Vagina (tissue), 2 donors: Measurements from ENCODE around the gene FSTL4.

Experiments
- POLR2A ChIP-seq, 2 donors: fragments of 450-650 bp; IDR thresholded peaks; one replicate each; pipeline ENCODE4 v1.6.1; 2017; ENCODE audit warnings: antibody characterized with exemption in 2 of 2, mild to moderate bottlenecking in 2 of 2, moderate library complexity in 2 of 2
- TF ChIP-seq, protein P1 (sequence below), 3 experiments: fragments of 450-650 bp in 2 of 3; fragments of 200-600 bp in 1 of 3; sonication (generic) in 1 of 3; IDR thresholded peaks; one replicate each; pipeline ENCODE4 v1.5.1; 2017 to 2019; ENCODE audit warnings: antibody characterized with exemption in 3 of 3, mild to moderate bottlenecking in 2 of 3, moderate library complexity in 2 of 3

DNA sequence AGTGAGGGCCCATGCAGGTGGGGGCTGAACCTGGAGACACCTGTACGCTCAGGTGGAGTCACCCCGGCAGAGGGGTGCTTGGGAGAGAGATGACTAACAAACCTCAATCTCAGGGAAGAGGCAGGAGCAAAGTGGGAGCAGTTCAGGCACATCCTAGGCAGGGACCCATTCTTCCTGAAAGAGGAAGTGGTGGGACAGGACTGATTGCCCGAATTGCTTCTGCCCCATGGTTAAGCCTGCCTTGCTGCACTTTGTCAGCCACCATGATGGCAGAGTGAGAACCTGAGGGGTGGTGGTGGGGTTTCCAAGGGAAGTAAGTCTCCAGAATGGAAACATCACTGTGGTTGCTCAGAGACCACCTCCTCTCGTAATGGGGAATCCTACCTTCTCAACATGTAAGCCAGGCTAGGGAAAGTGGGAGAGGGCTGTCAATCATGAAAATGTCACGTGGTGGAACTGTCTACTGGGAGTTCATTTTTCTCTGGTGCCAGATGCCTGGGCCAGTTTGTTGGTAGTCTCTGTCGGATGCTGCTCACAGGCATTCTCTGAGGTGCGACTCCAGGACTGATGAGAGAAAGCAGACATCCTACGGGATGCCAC, 410.2 kb downstream of the FSTL4 start:
- TF ChIP-seq POLR2A (IDR thresholded peaks at IDR 0.05): no peak
- TF ChIP-seq, protein P1, sequence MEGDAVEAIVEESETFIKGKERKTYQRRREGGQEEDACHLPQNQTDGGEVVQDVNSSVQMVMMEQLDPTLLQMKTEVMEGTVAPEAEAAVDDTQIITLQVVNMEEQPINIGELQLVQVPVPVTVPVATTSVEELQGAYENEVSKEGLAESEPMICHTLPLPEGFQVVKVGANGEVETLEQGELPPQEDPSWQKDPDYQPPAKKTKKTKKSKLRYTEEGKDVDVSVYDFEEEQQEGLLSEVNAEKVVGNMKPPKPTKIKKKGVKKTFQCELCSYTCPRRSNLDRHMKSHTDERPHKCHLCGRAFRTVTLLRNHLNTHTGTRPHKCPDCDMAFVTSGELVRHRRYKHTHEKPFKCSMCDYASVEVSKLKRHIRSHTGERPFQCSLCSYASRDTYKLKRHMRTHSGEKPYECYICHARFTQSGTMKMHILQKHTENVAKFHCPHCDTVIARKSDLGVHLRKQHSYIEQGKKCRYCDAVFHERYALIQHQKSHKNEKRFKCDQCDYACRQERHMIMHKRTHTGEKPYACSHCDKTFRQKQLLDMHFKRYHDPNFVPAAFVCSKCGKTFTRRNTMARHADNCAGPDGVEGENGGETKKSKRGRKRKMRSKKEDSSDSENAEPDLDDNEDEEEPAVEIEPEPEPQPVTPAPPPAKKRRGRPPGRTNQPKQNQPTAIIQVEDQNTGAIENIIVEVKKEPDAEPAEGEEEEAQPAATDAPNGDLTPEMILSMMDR (IDR thresholded peaks at IDR 0.05): no peak
